Loucy (cell line): ENCODE results near the gene ABTB2.

Experiments
- CTCF ChIP-seq: fragments of 200-600 bp; sonication (generic); conservative IDR thresholded peaks from 2 replicates; pipeline ENCODE4 v1.5.1; 2014; ENCODE audit warnings: mild to moderate bottlenecking, antibody characterized with exemption, low read length
- EZH2phosphoT487 ChIP-seq: fragments of 200-600 bp; IDR thresholded peaks from 2 replicates; pipeline ENCODE4 v1.6.1; 2018; ENCODE audit warnings: antibody characterized with exemption, mild to moderate bottlenecking, moderate library complexity, borderline replicate concordance

GRCh38 chr11:34316347-34317035, 41.3 kb downstream of the ABTB2 start:
- TF ChIP-seq CTCF (no peak), EZH2phosphoT487 (no peak)
